ENCODE data around the gene CDH4. TPM values are rescaled to one million over a fixed set of nuclear protein-coding genes. Genes with fewer than 3 reads are reported as not detected.

CDH4 gene
- total and polyA plus RNA-seq, 2 of the 4 experiments (the other 2 are of a cell fraction) = 1.6 to 3.5 TPM

- in situ Hi-C loops (cut with MboI; ENCODE audit: low sequenced_read_pairs) = no loop called here
- no peak overlapping the region for H2BK120ac ChIP-seq (ENCODE audit: low read depth, low read length)
- H2BK20ac ChIP-seq (ENCODE audit: low read depth, low read length) = no peak overlapping the region
- H3K9me3 ChIP-seq (ENCODE audit: control insufficient read depth, insufficient read depth, low read length) = no peaks in the 10 kb centered on the region
- no peak overlapping the region for H3K18ac ChIP-seq (ENCODE audit: low read depth, low read length)
- no peak overlapping the region for H4K8ac ChIP-seq (ENCODE audit: low read depth in 2 of 2, low read length in 2 of 2)
- no peak overlapping the region for H2BK5ac ChIP-seq (ENCODE audit: low read depth, low read length, poor library complexity, severe bottlenecking)
- no peak overlapping the region for H2AFZ ChIP-seq (replicated peaks; ENCODE audit: low read length, poor library complexity)
- H3K27me3 ChIP-seq (ENCODE audit: control insufficient read depth, insufficient read depth, low read length) = no peaks in the 10 kb centered on the region
- ATAC-seq (ENCODE audit: low read depth) (no peak), DNase-seq (no peak)
- H3K4me1 ChIP-seq (ENCODE audit: control insufficient read depth, insufficient read depth, low read length) = no peaks in the 10 kb centered on the region
- CTCF ChIA-PET = no interaction called here
- POLR2A ChIA-PET (ENCODE audit: unreplicated experiment) = no interaction called here
- no peak overlapping the region for H3K4ac ChIP-seq (ENCODE audit: low read depth, low read length)
- no peak overlapping the region for H4K5ac ChIP-seq (ENCODE audit: low read depth, low read length)
- no peak overlapping the region for H3K4me2 ChIP-seq (ENCODE audit: low read depth, low read length)
- no peak overlapping the region for H3K27ac ChIP-seq (ENCODE audit: insufficient read depth, low read length)
- no peak overlapping the region for H3K23ac ChIP-seq (ENCODE audit: low read depth, low read length)
- H3K9me1 ChIP-seq (ENCODE audit: insufficient read depth, low read length) = no peaks in the 10 kb centered on the region
- no peaks in the 10 kb centered on the region for H3K36me3 ChIP-seq (ENCODE audit: control insufficient read depth, insufficient read depth, low read length)
- no peak overlapping the region for H2BK15ac ChIP-seq (ENCODE audit: low read depth, low read length)
- H4K20me1 ChIP-seq (ENCODE audit: insufficient read depth, low read length) = no peaks in the 10 kb centered on the region
- dilution Hi-C loops (cut with HindIII; ENCODE audit: low sequenced_read_pairs, unreplicated experiment) = no loop called here
- no peak overlapping the region for H3K4me3 ChIP-seq (ENCODE audit: insufficient read depth, low read depth, low read length)
- no peak overlapping the region for H2AK5ac ChIP-seq (ENCODE audit: low read depth, low read length)
- H3K56ac ChIP-seq (ENCODE audit: extremely low read depth, insufficient read depth, low read length) = no peak overlapping the region
- H3K14ac ChIP-seq (replicated peaks; ENCODE audit: low read depth, low read length) = no peak overlapping the region
- no peaks in the 10 kb centered on the region for H3K79me1 ChIP-seq (ENCODE audit: low read depth in 1 of 2, low read length in 2 of 2)
- no peak overlapping the region for H3K9ac ChIP-seq (ENCODE audit: low read depth, low read length)
- H4K91ac ChIP-seq (ENCODE audit: insufficient read depth, low read depth, low read length) = no peak overlapping the region
- no CpG with 5 or more reads among the region's 8 CpGs for WGBS, 2 experiments (ENCODE audit: extremely low coverage in 2 of 2, insufficient read length in 1 of 2)
- no TSS peak for BruUV-seq (replicated peaks)
- TF ChIP-seq RFX5 (IDR thresholded peaks at IDR 0.05; ENCODE audit: low read depth, low read length) (no peak), POLR2A (IDR thresholded peaks at IDR 0.05; ENCODE audit: low read depth, low read length) (no peak)
- H2AK9ac ChIP-seq (replicated peaks; ENCODE audit: low read depth, low read length, poor library complexity) = no peak overlapping the region
- intact Hi-C loops (cut with micrococcal nuclease) = no loop called here
Measured at GRCh38 chr20:61538943-61539265, 286.8 kb downstream of the CDH4 start.

All from IMR-90 (cell line).